ENCODE data around the gene SLC22A23. TPM values are rescaled to one million over a fixed set of nuclear protein-coding genes. Genes with fewer than 3 reads are reported as not detected.

SLC22A23 gene
- total RNA-seq, 4 donors from 2014 or later = 16.6 to 21.8 (median 17.6) TPM

GRCh38 chr6:3290931-3291211 lies 166.0 kb downstream of the SLC22A23 start:
- no peak overlapping the region for H3K27ac ChIP-seq
- 90 to 92% methylated on average over 11 of the region's 11 CpGs for WGBS, 2 donors
- no peaks in the 10 kb centered on the region for H3K4me1 ChIP-seq
- no peaks in the 10 kb centered on the region for H3K9me3 ChIP-seq
- intact Hi-C loops (cut with DNase I) = no loop called here
- DNase-seq = no peak
- TF ChIP-seq, protein P1, sequence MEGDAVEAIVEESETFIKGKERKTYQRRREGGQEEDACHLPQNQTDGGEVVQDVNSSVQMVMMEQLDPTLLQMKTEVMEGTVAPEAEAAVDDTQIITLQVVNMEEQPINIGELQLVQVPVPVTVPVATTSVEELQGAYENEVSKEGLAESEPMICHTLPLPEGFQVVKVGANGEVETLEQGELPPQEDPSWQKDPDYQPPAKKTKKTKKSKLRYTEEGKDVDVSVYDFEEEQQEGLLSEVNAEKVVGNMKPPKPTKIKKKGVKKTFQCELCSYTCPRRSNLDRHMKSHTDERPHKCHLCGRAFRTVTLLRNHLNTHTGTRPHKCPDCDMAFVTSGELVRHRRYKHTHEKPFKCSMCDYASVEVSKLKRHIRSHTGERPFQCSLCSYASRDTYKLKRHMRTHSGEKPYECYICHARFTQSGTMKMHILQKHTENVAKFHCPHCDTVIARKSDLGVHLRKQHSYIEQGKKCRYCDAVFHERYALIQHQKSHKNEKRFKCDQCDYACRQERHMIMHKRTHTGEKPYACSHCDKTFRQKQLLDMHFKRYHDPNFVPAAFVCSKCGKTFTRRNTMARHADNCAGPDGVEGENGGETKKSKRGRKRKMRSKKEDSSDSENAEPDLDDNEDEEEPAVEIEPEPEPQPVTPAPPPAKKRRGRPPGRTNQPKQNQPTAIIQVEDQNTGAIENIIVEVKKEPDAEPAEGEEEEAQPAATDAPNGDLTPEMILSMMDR (IDR thresholded peaks at IDR 0.05) = no peak
- TF ChIP-seq POLR2A (IDR thresholded peaks at IDR 0.05) = no peak
- H3K4me3 ChIP-seq (replicated peaks in 1 of 3) = no peak overlapping the region
- H3K27me3 ChIP-seq = no peaks in the 10 kb centered on the region
- H3K36me3 ChIP-seq = no peaks in the 10 kb centered on the region

DNA sequence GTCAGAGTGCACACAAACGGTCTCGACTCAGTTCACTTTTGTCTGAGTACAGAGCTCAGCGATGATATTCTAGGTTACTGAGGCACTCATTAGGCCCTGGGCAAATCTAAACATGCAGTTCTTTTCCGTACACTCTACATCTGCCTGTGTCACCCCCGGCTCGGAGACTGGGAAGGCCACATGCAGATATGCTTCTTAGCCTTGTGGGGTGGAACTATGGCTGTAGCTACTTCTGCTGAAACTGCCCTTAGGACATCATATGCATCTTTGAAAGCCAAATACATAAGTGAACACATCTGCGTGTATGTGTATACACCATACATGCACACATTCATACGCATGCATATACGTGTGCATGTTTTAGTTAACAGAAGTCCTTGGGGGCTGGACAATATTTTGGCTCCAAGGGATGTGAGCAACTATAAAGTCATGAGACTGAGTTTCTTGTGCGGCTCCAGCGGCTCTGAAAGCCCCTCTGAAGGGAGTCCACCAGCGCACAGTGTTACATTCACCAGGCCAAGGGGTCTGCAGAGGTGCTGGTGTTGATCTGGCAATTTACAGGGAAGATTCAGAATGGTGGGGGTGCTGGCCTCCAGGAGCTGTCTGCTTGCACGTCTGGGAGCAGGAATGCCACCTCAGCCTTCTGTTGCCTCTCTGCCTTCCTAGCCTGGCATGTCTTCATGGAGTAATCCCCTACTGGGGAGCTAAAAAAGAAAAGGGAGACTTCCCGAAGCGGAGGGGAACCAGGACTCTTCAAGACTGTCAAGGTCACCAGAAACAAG lies 166.5 kb downstream of the SLC22A23 start:
- Histone ChIP-seq H3K36me3 (no peaks in the 10 kb centered on the region), H3K27me3 (no peaks in the 10 kb centered on the region), H3K9me3 (no peaks in the 10 kb centered on the region), H3K4me3 (replicated peaks in 1 of 3) (no peak overlapping the region), H3K27ac (no peak overlapping the region), H3K4me1 (no peaks in the 10 kb centered on the region)
- 80 to 90% methylated on average over 12 to 15 of the region's 15 CpGs for WGBS, 2 donors
- DNase-seq = no peak
- TF ChIP-seq, protein P1 (IDR thresholded peaks at IDR 0.05) = no peak
- TF ChIP-seq POLR2A (IDR thresholded peaks at IDR 0.05) = no peak
- intact Hi-C loops (cut with DNase I) = no loop called here

DNA sequence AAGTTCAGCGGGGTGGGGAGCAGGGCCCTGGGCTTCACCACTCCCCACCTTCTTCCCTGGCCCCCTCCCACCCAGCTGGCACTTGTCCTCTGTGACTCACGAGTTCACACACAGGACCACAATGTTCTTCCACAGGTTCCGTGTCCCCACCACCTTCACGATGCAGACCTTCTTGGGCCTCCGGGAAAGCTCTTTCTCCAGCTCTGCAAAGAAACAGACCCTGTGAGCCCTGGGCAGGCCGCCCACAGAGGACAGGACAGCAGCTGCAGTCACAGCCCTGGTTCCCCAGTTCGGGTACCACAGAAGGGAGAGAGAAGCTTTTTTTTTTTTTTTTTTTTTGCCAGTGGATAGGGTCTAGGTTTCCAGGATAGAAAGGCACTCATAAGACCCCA lies 167.2 kb downstream of the SLC22A23 start:
- TF ChIP-seq POLR2A (IDR thresholded peaks at IDR 0.05) = no peak
- TF ChIP-seq, protein P1 (IDR thresholded peaks at IDR 0.05) = no peak
- Histone ChIP-seq H3K9me3 (no peaks in the 10 kb centered on the region), H3K27ac (no peak overlapping the region), H3K4me3 (replicated peaks in 1 of 3) (no peak overlapping the region), H3K4me1 (no peaks in the 10 kb centered on the region), H3K27me3 (no peaks in the 10 kb centered on the region), H3K36me3 (no peaks in the 10 kb centered on the region)
- 85 to 91% methylated on average over 7 of the region's 7 CpGs for WGBS, 2 donors
- no peak for DNase-seq
- intact Hi-C loops (cut with DNase I) = no loop called here

DNA sequence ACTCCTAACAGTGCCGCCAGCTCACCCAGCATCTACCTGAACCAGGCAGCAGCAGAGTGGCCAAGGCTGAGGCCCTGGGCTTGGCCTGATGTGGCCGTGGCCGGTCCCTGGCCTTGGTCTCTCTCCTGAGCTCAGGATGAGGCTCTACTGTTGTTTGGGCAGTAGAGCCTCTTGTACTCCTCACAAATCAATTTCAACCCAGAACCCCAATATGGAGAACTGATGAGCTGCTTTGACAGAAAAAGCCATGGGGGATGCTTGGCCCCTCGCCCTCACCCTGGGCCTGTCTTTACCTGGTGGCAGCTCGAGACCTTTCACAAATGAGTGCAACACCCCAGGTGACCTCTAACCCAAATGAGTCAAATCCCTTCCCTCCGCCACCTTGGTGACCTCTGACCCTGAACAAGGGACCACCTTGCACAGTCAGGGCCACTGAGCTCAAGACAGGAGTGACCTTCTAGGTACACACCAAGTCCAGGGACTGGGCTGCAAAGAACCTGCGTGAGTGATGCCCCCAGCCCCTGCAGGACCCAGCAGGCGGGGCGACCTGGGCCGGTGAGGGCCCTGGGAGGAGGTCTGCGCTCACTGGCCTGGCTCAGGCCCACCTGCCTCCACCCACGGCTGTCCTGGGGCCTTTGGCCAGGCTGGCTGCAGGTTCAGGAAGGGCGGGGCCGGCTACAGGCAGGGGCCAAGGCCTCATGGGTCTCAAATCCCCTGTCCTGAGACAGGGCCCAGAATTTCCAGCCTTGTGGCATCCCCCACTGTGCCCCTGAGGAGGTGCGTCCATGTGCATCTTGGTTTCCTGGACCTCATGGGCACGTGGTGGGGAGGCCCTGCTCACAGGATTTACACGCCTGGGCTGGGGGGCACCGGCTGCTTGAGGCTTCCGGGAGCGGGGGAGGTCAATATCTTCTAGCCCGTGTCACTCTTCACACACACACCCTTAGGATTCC lies 167.9 kb downstream of the SLC22A23 start:
- DNase-seq = no peak
- TF ChIP-seq, protein P1 (IDR thresholded peaks at IDR 0.05) = no peak
- no peak for TF ChIP-seq POLR2A (IDR thresholded peaks at IDR 0.05)
- Histone ChIP-seq H3K9me3 (no peaks in the 10 kb centered on the region), H3K27me3 (no peaks in the 10 kb centered on the region), H3K4me3 (replicated peaks in 1 of 3) (no peak overlapping the region), H3K27ac (no peak overlapping the region), H3K4me1 (no peaks in the 10 kb centered on the region), H3K36me3 (no peaks in the 10 kb centered on the region)
- intact Hi-C loops (cut with DNase I) = no loop called here
- WGBS, 2 donors = 87 to 89% methylated on average over 6 to 13 of the region's 21 CpGs
